Left ventricle myocardium inferior (tissue), 1 donor: Measurements from ENCODE around the gene RFWD3. TPM values are rescaled to one million over a fixed set of nuclear protein-coding genes. Genes with fewer than 3 reads are reported as not detected.

Experiments
- DNase-seq: peaks from one replicate; pipeline ENCODE4 v3.0.0-alpha.2; 2020
- H3K27ac ChIP-seq: fragments of 200-600 bp; replicated peaks from 2 replicates; pipeline ENCODE4 v1.8.0; 2021
- H3K27me3 ChIP-seq: fragments of 200-600 bp; 2 replicates; pipeline ENCODE4 v1.8.0; 2021; ENCODE audit warnings: low read depth
- H3K36me3 ChIP-seq: fragments of 200-600 bp; 2 replicates; pipeline ENCODE4 v1.8.0; 2021
- H3K4me1 ChIP-seq: fragments of 200-600 bp; 2 replicates; pipeline ENCODE4 v1.8.0; 2021
- H3K4me3 ChIP-seq: fragments of 200-600 bp; 2 replicates; pipeline ENCODE4 v1.8.0; 2021; ENCODE audit warnings: mild to moderate bottlenecking, moderate library complexity
- H3K9me3 ChIP-seq: fragments of 200-600 bp; replicated peaks from 2 replicates; pipeline ENCODE4 v1.8.0; 2021
- intact Hi-C: fragments of 100-400 bp; cut with micrococcal nuclease; formaldehyde crosslinking; loops from one replicate; pipeline ENCODE4 v1.11.0; 2022
- total RNA-seq: library from RNA; stranded (reverse); fragmentation: NEBNext Ultra II Directional; extraction: Animal tissue kit (Norgen Biotek cat#: 25700); gene quantifications from one replicate; pipeline ENCODE4 v1.2.1, GENCODE V29; 2021
- TF ChIP-seq, protein P1 (sequence below): fragments of 200-600 bp; IDR thresholded peaks from 2 replicates; pipeline ENCODE4 v1.8.0; 2021; ENCODE audit warnings: antibody characterized with exemption, mild to moderate bottlenecking, borderline replicate concordance
- donor health status: DM: no; HTN: yes; CAD: no; lungs with severe emphysema.

The RFWD3 gene
- total RNA-seq, 1 donor from 2014 or later, result 5.9 TPM

DNA sequence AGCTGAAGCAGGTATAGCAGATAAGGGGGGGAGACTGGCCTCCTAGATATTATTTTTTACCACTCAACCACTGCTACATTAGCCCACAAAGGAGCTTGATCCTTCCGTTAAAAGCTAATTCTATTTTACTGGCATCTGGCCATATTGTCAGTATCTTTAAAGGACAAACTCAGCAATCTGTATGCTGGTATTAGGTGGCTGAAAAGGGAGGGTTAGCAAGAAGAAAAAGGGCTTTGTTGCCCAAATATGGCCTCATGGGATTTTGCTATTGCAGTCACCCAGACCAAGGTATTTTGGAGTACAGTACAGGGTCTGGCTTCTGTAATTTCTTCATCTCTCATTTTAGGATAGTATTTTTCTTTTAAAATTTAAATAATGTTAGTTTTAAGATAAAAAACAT, 14.4 kb downstream of the RFWD3 start:
- intact Hi-C loops, result no loop called here
- H3K9me3 ChIP-seq, result no peaks in the 10 kb centered on the region
- TF ChIP-seq, protein P1, sequence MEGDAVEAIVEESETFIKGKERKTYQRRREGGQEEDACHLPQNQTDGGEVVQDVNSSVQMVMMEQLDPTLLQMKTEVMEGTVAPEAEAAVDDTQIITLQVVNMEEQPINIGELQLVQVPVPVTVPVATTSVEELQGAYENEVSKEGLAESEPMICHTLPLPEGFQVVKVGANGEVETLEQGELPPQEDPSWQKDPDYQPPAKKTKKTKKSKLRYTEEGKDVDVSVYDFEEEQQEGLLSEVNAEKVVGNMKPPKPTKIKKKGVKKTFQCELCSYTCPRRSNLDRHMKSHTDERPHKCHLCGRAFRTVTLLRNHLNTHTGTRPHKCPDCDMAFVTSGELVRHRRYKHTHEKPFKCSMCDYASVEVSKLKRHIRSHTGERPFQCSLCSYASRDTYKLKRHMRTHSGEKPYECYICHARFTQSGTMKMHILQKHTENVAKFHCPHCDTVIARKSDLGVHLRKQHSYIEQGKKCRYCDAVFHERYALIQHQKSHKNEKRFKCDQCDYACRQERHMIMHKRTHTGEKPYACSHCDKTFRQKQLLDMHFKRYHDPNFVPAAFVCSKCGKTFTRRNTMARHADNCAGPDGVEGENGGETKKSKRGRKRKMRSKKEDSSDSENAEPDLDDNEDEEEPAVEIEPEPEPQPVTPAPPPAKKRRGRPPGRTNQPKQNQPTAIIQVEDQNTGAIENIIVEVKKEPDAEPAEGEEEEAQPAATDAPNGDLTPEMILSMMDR, result no peak
- no peak overlapping the region for H3K4me3 ChIP-seq
- DNase-seq, result no peak
- peaks cover 44% of the 10 kb centered on the region for H3K36me3 ChIP-seq
- no peak overlapping the region for H3K27ac ChIP-seq
- no peaks in the 10 kb centered on the region for H3K27me3 ChIP-seq
- peaks cover 13% of the 10 kb centered on the region for H3K4me1 ChIP-seq

GRCh38 chr16:74651841-74652240, 14.8 kb downstream of the RFWD3 start:
- Histone ChIP-seq H3K4me3 (no peak overlapping the region), H3K27me3 (no peaks in the 10 kb centered on the region), H3K9me3 (no peaks in the 10 kb centered on the region), H3K36me3 (peaks cover 48% of the 10 kb centered on the region), H3K27ac (no peak overlapping the region), H3K4me1 (peaks cover 13% of the 10 kb centered on the region)
- TF ChIP-seq, protein P1, result no peak
- no peak for DNase-seq
- intact Hi-C loops, result no loop called here

GRCh38 chr16:74650966-74651567, 15.6 kb downstream of the RFWD3 start:
- Histone ChIP-seq H3K9me3 (no peaks in the 10 kb centered on the region), H3K36me3 (peaks cover 55% of the 10 kb centered on the region), H3K4me3 (no peak overlapping the region), H3K4me1 (peaks cover 13% of the 10 kb centered on the region), H3K27me3 (no peaks in the 10 kb centered on the region), H3K27ac (no peak overlapping the region)
- DNase-seq, result no peak
- TF ChIP-seq, protein P1, result peak; percentile 49
- intact Hi-C loops, result no loop called here

- no peak for DNase-seq
- Histone ChIP-seq H3K36me3 (peaks cover 65% of the 10 kb centered on the region), H3K27ac (no peak overlapping the region), H3K4me3 (no peak overlapping the region), H3K9me3 (no peaks in the 10 kb centered on the region), H3K4me1 (peaks cover 13% of the 10 kb centered on the region), H3K27me3 (no peaks in the 10 kb centered on the region)
- TF ChIP-seq, protein P1, result no peak
- intact Hi-C loops, result no loop called here
These were observed 16.7 kb downstream of the RFWD3 start for GRCh38 chr16:74649839-74650504.

DNA sequence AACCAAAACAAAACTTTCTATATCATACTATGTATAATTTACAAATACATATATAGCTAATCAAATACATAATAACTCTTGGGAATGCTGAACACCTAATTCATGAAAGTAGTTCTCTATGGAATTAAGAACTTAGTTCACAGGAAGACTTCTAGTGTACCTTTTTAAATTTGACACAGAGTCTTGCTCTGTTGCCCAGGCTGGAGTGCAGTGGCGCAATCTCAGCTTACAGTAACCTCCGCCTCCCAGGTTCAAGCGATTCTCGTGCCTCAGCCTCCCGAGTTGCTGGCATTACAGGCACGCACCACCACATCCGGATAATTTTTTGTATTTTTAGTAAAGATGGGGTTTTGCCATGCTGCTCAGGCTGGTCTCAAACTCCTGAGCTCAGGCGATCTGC, 24.7 kb downstream of the RFWD3 start:
- DNase-seq, result no peak
- TF ChIP-seq, protein P1, result no peak
- intact Hi-C loops, result no loop called here
- H3K27me3 ChIP-seq, result no peaks in the 10 kb centered on the region
- no peak overlapping the region for H3K27ac ChIP-seq
- no peaks in the 10 kb centered on the region for H3K4me1 ChIP-seq
- no peaks in the 10 kb centered on the region for H3K9me3 ChIP-seq
- H3K4me3 ChIP-seq, result no peak overlapping the region
- peaks cover 92% of the 10 kb centered on the region for H3K36me3 ChIP-seq
